Tibial artery (tissue), 4 donors: ENCODE measurements around the gene PDLIM5.
A peak's percentile ranks its signal among the peaks of the same experiment; 100 is the strongest.

Experiments used
- DNase-seq, 2 donors: peaks; one replicate each; pipeline ENCODE4 v3.0.0-alpha.2; 2019
- H3K27ac ChIP-seq, 2 donors: fragments of 200-600 bp; sonication (generic) in 1 of 2; 1 replicate in 1 of 2; 2 replicates in 1 of 2; pipeline ENCODE4 v1.5.1; 2018 to 2019; ENCODE audit warnings: mild to moderate bottlenecking in 1 of 2
- H3K27me3 ChIP-seq, 2 donors: fragments of 200-600 bp; sonication (generic) in 1 of 2; one replicate each; pipeline versions ENCODE4 v1.5.1 to v1.6.0; 2016 to 2019
- H3K36me3 ChIP-seq, 3 donors: fragments of 200-600 bp; sonication (generic) in 2 of 3; one replicate each; pipeline ENCODE4 v1.5.1; 2016 to 2019; ENCODE audit warnings: mild to moderate bottlenecking in 2 of 3
- H3K4me1 ChIP-seq, 4 donors: fragments of 200-600 bp; sonication (generic) in 2 of 4; 1 replicate in 3 of 4; 2 replicates in 1 of 4; pipeline ENCODE4 v1.5.1; 2016 to 2019
- H3K4me3 ChIP-seq, 2 donors: fragments of 200-600 bp; sonication (generic) in 1 of 2; 1 replicate in 1 of 2; 2 replicates in 1 of 2; pipeline ENCODE4 v1.5.1; 2018 to 2019; ENCODE audit warnings: mild to moderate bottlenecking in 2 of 2
- H3K9me3 ChIP-seq, 3 donors: fragments of 200-600 bp; sonication (generic) in 1 of 3; one replicate each; pipeline ENCODE4 v1.5.1; 2016 to 2019
- CTCF ChIP-seq, 2 experiments: fragments of 200-600 bp in 1 of 2; fragments of 450-650 bp in 1 of 2; IDR thresholded peaks; one replicate each; pipeline ENCODE4 v1.5.1; 2017 to 2019; ENCODE audit warnings: antibody characterized with exemption in 2 of 2, mild to moderate bottlenecking in 1 of 2, moderate library complexity in 1 of 2
- intact Hi-C: fragments of 100-400 bp; cut with DNase I; formaldehyde crosslinking; loops from one replicate; pipeline ENCODE4 v1.15.0; 2023; ENCODE audit warnings: low total_unique reads

Gene PDLIM5

GRCh38 chr4:94528792-94529451, 77.2 kb downstream of the PDLIM5 start:
- Histone ChIP-seq H3K4me3 (no peak overlapping the region), H3K27ac (peak overlapping the region; percentile 71 to 75), H3K27me3 (no peaks in the 10 kb centered on the region), H3K9me3 (no peaks in the 10 kb centered on the region), H3K36me3 (no peaks in the 10 kb centered on the region), H3K4me1 (peaks cover 3 to 97% (median 50%) of the 10 kb centered on the region in 4 donors)
- intact Hi-C loops, result no loop called here
- no peak for TF ChIP-seq CTCF (IDR thresholded peaks at IDR 0.05)
- DNase-seq, result no peak

GRCh38 chr4:94530073-94530472, 78.3 kb downstream of the PDLIM5 start:
- intact Hi-C loops, result no loop called here
- no peak for DNase-seq
- H3K27ac ChIP-seq, result peak overlapping the region; percentile 71 to 75
- no peaks in the 10 kb centered on the region for H3K36me3 ChIP-seq
- H3K27me3 ChIP-seq, result no peaks in the 10 kb centered on the region
- no peak overlapping the region for H3K4me3 ChIP-seq
- no peaks in the 10 kb centered on the region for H3K9me3 ChIP-seq
- H3K4me1 ChIP-seq, result peaks cover 3 to 97% (median 57%) of the 10 kb centered on the region in 4 donors
- TF ChIP-seq CTCF (IDR thresholded peaks at IDR 0.05), result no peak

GRCh38 chr4:94531991-94532789, 80.4 kb downstream of the PDLIM5 start:
- no peak for DNase-seq
- Histone ChIP-seq H3K9me3 (no peaks in the 10 kb centered on the region), H3K36me3 (no peaks in the 10 kb centered on the region), H3K4me3 (no peak overlapping the region), H3K27me3 (no peaks in the 10 kb centered on the region), H3K27ac (peak overlapping the region; percentile 38 to 75), H3K4me1 (peaks cover 0 to 100% (median 66%) of the 10 kb centered on the region in 4 donors)
- TF ChIP-seq CTCF (IDR thresholded peaks at IDR 0.05), result no peak
- intact Hi-C loops, result no loop called here

GRCh38 chr4:94533405-94534223, 81.9 kb downstream of the PDLIM5 start:
- no peaks in the 10 kb centered on the region for H3K36me3 ChIP-seq
- TF ChIP-seq CTCF (IDR thresholded peaks at IDR 0.05), result no peak
- intact Hi-C loops, result no loop called here
- H3K4me3 ChIP-seq, result no peak overlapping the region
- H3K9me3 ChIP-seq, result no peaks in the 10 kb centered on the region
- no peak for DNase-seq
- H3K4me1 ChIP-seq, result peaks cover 0 to 100% (median 61%) of the 10 kb centered on the region in 4 donors
- peak overlapping the region; percentile 38 to 75 for H3K27ac ChIP-seq
- H3K27me3 ChIP-seq, result no peaks in the 10 kb centered on the region

GRCh38 chr4:94534401-94535312, 82.9 kb downstream of the PDLIM5 start:
- no peak for TF ChIP-seq CTCF (IDR thresholded peaks at IDR 0.05)
- Histone ChIP-seq H3K27ac (peak overlapping the region; percentile 45 to 75), H3K36me3 (no peaks in the 10 kb centered on the region), H3K9me3 (no peaks in the 10 kb centered on the region), H3K4me1 (peaks cover 0 to 100% (median 64%) of the 10 kb centered on the region in 4 donors), H3K27me3 (no peaks in the 10 kb centered on the region), H3K4me3 (no peak overlapping the region)
- DNase-seq, result no peak
- intact Hi-C loops, result no loop called here
